Measurements from ENCODE around the gene SLC24A3.

SLC24A3 gene

GRCh38 chr20:19292254-19292653 lies 79.8 kb downstream of the SLC24A3 start:
- in situ Hi-C loops (cut with HindIII; ENCODE audit: low sequenced_read_pairs) = no loop called here
- no peak overlapping the region for H3K4me3 ChIP-seq (ENCODE audit: low read depth, low read length)
- no peak for TF ChIP-seq CTCF (IDR thresholded peaks at IDR 0.05; ENCODE audit: low read depth, low read length)
- no peak for DNase-seq (ENCODE audit: low read depth, low spot score)

DNA sequence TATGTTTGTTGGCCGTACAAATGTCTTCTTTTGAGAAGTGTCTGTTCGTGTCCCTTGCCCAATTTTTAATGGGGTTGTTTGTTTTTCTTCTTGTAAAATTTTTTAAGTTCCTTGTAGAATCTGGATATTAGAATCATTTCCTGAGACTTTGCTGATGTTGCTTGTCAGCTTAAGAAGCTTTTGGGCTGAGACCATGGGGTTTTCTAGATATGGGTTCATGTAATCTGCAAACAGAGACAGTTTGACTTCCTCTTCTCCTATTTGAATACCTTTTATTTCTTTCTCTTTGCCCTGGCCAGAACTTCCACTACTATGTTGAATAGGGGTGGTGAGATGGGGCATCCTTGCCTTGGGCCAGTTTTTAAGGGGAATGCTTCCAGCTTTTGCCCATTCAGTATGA lies 82.6 kb downstream of the SLC24A3 start:
- no peak for DNase-seq (ENCODE audit: low read depth, low spot score)
- no peak overlapping the region for H3K4me3 ChIP-seq (ENCODE audit: low read depth, low read length)
- no peak for TF ChIP-seq CTCF (IDR thresholded peaks at IDR 0.05; ENCODE audit: low read depth, low read length)
- in situ Hi-C loops (cut with HindIII; ENCODE audit: low sequenced_read_pairs) = no loop called here

DNA sequence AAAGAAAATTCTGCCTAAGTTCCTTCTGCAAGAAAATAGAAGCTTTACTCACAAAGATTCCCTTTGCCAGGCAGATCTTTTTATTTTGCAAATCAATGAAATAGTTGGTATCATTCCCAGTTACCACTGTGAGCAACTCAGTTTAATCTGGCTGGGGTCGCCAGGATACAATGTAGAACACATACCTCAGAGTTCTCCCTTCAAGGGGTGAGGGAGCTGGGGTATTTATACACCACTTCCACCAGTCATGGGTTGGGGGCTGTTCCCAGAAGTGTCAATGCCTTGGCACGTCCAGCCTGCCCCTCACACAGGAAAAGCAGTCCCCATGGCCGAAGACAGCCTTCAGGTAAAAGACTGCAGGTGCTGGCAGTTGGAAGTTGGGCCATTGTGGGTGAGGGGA lies 86.2 kb downstream of the SLC24A3 start:
- in situ Hi-C loops (cut with HindIII; ENCODE audit: low sequenced_read_pairs) = no loop called here
- no peak for TF ChIP-seq CTCF (IDR thresholded peaks at IDR 0.05; ENCODE audit: low read depth, low read length)
- DNase-seq (ENCODE audit: low read depth, low spot score) = no peak
- no peak overlapping the region for H3K4me3 ChIP-seq (ENCODE audit: low read depth, low read length)

DNA sequence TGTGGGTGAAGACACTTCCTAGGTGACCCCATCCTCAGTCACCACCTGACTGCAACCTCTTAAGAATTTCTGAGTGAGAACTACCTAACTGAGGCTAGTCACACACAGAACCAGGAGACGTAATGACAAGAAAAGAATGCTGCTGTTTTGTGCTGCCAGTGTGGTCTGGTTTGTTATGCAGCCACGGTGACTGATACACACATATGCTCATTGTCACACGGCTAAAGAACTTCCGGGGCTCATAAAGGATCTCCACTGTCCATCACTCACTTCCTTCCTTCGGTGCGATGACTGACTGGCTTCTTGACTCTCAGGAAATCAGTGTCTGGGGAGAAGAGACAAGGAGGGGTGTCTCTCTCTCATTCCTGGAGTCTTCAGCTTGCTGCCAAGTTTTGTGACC lies 88.0 kb downstream of the SLC24A3 start:
- no peak overlapping the region for H3K4me3 ChIP-seq (ENCODE audit: low read depth, low read length)
- no peak for TF ChIP-seq CTCF (IDR thresholded peaks at IDR 0.05; ENCODE audit: low read depth, low read length)
- DNase-seq (ENCODE audit: low read depth, low spot score) = no peak
- in situ Hi-C loops (cut with HindIII; ENCODE audit: low sequenced_read_pairs) = no loop called here

DNA sequence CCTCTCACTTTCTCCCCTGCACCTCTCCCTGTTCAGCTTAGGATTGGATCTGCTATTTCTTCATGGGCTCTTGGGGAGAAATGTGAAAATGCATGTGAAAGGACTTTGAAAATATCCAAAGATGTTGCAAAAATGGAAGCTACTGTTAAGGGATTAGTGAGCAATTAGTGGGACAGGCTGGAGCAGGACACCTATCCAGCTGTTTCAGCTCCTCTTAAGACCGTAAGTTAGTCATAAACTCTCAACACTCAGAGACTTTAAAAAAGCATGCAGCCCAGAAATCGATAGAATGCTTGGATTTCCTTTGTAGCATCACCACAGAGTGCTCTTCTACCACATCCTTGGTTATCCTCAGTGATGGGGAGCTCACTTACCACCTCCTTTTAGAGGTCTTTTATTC lies 88.7 kb downstream of the SLC24A3 start:
- H3K4me3 ChIP-seq (ENCODE audit: low read depth, low read length) = no peak overlapping the region
- no peak for DNase-seq (ENCODE audit: low read depth, low spot score)
- TF ChIP-seq CTCF (IDR thresholded peaks at IDR 0.05; ENCODE audit: low read depth, low read length) = no peak
- in situ Hi-C loops (cut with HindIII; ENCODE audit: low sequenced_read_pairs) = no loop called here

DNA sequence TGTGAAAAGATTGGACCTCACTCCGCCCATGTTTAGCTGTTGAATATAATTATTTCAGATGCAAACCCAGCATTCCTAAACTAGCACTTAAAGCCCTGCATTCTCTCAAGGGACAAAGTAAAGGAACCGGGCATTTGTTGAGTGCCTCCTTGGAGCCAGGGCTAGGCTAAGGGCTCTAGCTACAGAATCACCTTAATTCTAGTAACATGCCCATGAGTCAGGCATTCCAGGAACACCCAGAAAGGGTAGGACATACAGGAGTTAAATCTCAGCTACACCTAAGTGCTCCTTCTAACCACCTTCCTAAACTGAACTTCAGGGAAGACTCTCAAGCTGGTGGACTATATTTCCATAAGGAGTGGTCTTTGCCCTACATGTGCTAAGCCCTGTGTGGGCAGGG lies 89.4 kb downstream of the SLC24A3 start:
- no peak for DNase-seq (ENCODE audit: low read depth, low spot score)
- in situ Hi-C loops (cut with HindIII; ENCODE audit: low sequenced_read_pairs) = no loop called here
- H3K4me3 ChIP-seq (ENCODE audit: low read depth, low read length) = no peak overlapping the region
- no peak for TF ChIP-seq CTCF (IDR thresholded peaks at IDR 0.05; ENCODE audit: low read depth, low read length)

DNA sequence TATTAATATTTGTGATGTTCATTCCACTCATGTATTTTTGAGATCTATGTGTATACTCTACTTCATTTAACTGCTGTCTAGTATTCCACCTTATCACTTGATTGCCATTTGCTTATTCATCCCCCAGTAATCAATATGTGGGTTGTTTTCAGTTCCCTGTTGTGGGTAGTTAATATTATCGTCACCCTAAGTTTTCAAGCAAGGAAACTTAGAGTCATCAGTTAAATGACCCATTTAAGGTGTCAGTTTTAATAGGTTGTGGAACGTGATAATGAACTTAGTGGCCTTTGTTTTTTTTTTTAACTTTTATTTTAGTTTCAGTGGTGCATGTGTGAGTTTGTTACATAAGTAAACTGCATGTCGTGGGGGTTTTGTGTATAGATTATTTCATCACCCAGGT lies 90.3 kb downstream of the SLC24A3 start:
- no peak for DNase-seq (ENCODE audit: low read depth, low spot score)

More for the DNA sequence above, 90.3 kb downstream of the SLC24A3 start:
- in situ Hi-C loops (cut with HindIII; ENCODE audit: low sequenced_read_pairs) = no loop called here
- no peak for TF ChIP-seq CTCF (IDR thresholded peaks at IDR 0.05; ENCODE audit: low read depth, low read length)
- H3K4me3 ChIP-seq (ENCODE audit: low read depth, low read length) = no peak overlapping the region

Measured in astrocyte of the spinal cord (primary cell).